ELF-1 (cell line): ENCODE data around the gene TSHZ2.

ENCODE experiments used
- DNase-seq: peaks from one replicate; pipeline ENCODE4 v3.0.0-alpha.2; 2016; ENCODE audit warnings: low read depth, low spot score

TSHZ2 gene

DNA sequence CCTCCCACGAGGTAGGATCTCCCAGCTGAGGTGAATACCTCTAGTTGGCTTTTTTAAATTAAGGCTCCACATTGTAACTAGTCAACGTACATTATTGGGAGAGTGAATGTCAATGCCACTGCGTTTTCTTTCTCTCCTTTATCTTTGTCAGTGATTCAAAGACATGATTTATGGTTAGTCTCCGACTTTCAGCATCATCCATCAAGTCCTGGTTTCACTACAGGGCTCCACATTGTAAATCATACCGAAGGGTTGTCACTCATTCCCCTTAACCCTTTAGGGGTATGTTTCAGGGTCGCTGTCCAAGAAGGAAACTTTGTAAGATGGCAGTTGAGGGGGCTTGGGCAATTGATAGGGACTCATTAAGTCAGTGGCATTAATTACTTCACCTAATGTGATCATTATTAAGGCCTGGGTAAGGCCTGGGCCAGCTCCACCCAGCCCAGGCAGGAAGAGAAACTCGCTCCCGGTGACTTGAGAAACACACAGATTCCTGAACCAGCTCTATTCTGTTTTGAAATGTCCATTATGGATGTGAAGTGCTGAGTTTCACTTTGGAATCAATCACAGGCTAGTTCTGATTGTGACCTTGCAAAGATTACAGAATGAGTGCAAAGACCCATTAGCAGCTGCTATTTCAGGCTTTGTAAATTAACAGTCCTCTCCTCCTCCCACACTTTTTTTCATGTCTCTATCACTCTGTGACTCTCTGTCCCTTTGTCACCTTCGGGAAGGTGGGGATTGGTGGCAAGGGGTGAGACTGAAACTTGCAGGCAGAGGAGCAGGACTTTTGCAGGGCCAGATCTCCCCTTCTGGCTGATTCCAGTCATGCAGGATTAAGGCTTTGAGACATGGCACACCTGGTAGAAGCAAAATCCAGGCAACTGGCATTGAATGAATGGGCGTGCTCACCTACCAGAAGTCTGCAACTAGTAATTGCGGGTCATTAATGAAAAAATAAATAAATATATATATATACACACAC lies 222.4 kb downstream of the TSHZ2 start:
- DNase-seq = no peak

DNA sequence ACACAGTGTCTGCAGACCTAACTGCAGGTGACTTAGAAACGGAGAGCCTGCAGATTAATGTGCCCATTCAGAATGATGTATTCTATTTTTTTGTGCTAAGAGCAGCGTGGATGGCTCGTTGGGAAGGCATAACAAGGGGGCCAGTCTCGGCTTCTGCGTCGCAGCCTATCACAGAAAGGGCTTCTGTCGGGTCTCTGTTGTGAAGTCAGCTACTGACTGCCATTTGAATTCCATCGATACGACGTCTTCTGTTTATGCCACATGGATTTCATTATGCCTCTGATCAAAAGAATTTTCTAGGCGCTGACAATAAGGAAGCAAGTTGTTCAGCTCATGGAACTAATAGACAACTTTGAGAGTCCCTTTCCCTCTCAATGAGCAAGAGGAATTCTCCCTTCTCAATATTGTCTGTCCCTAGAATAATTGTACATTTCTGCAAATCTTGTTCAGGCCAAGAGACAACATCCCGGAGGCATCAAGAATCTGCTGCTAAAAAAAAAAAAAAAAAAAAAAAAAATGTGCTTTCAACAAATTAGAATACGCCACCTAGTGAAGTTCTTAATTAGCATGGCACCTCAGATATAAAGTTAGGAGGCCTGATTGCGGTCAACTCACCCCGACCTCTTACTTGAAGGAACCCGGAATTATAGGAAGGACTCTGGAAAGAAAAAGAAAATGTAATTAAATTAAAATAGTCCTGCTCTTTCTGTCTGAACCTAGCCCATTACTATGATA lies 223.9 kb downstream of the TSHZ2 start:
- no peak for DNase-seq

DNA sequence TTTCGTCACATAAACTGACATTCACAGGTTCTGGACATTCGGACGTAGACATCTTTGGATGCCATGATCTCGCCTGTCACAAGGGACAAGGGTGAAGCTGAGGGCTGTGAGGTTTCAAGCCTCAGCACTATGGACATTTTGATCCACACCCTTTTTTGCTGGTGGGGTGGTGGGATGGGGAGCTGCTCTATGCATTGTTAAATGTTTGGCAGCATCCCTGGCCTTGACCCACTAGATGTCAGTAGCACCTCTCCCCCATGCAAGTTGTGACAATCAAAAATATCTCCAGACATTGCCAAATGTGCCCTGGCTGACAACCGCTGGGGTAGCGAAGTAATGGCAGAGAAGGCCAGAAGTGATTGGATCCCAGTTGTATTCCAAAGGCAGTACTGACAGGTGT lies 229.4 kb downstream of the TSHZ2 start:
- peak; percentile 4 for DNase-seq

DNA sequence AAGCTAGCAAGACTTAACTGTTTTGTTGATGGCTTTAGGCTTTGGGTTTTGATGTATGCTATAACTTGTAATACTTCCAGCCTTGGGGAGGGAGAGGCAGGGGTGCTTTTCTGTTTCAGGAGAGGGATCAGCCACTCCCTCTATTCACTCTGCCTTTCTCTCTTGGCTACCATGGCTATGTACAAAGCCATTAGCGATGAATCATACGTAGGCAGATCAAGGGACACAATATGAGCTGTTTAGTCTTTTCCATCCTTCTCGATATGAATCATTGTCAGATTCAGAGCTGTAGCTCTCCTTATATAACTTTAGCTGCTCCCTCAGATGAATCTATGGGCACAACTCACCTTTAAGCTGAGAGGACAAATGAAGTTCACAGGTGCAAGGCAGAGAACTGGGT lies 230.6 kb downstream of the TSHZ2 start:
- DNase-seq = no peak

DNA sequence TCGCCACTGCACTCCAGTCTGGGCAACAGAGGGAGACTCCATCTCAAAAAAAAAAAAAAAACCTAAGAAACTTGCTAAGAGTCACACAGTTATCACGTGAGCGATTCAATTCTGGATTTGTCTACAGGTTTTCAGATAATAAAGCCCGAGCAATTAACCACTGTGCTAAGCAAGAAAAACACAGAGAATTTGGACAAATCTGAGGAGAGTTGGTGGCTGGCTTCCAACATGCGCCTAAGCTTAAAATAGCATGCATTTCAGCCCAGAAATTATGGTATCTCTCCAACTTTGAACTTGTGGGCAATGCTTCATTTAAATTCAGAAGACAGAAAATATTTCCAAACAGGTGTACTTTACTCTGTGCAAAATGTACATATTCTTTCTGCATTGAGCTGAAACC lies 232.9 kb downstream of the TSHZ2 start:
- DNase-seq = no peak

- DNase-seq = peak; percentile 11
These were observed 236.1 kb downstream of the TSHZ2 start for GRCh38 chr20:53208110-53208832.

GRCh38 chr20:53210041-53210440 lies 237.9 kb downstream of the TSHZ2 start:
- no peak for DNase-seq

- DNase-seq = no peak
These were observed 238.8 kb downstream of the TSHZ2 start for GRCh38 chr20:53210931-53211330.

DNA sequence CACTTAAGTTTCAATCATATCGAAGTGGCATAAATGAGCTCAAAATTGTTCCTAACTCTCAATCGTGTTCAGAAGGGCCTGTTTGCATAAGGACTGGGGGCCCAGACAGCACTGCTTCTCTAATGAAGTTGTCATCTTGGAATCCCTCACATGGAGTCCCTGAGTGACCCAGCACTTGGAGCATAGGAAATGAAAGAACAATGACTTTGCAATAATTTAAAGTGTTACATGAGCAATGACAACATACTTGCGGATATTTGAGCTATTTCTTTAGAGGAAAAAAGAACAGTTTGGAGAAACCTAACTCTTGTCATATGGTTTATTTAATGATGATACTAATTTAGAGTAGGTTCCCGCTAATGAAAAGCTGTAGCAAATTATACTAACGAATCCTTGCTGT lies 239.9 kb downstream of the TSHZ2 start:
- DNase-seq = no peak

DNA sequence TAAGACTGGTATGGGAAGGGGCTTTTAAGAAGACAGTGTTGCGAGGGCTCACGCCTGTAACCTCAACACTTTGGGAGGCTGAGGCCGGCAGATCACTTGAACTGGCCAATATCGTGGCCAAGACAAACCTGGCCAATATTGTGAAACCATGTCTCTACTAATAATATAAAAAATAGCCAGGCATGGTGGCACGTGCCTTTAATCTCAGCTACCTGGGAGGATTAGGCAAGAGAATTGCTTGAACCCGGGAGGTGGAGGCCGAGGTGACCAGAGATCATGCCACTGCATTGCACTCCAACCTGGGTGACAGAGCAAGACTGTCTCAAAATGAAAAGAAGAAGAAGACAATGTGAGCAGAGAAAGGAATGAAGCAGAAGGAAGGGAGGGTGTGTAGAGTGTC lies 242.2 kb downstream of the TSHZ2 start:
- DNase-seq = no peak

GRCh38 chr20:53215166-53215565 lies 243.0 kb downstream of the TSHZ2 start:
- DNase-seq = no peak

GRCh38 chr20:53216478-53216855 lies 244.3 kb downstream of the TSHZ2 start:
- no peak for DNase-seq

DNA sequence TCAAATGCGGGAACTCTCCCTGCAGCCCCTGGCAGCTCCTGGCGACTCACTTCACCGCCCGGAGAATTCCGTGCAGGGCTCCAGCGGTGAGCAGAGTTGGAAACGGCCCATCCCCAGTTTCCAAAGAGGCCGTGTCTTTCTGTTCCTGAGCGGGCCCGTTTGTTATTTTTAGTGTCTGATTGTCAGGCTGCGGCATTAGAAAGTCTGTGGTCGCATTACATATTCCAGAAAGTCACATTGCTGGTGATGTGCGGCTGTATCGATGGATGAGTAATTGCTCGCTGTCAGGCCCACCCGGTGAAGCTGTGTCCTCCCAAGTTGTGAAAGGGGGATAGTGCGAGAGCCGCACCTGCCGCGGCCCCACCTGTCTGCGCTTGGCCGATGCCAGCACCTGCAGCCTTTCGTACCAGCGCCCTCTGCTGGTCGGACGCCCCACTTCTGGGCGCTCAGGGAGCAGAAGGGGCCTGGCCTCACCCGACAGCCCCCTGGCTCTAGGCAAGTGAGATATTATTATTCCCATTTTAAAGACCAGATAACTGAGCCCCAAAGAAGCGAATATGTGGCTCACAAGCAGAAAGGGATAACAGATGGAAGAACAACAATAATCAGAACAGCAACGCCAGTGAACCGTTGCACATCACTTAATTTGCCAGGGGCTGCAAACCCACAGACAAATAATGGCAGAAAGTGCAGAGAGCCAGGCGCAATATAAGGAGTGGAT lies 244.9 kb downstream of the TSHZ2 start:
- peak; percentile 84 for DNase-seq

GRCh38 chr20:53220482-53221307 lies 248.5 kb downstream of the TSHZ2 start:
- no peak for DNase-seq

DNA sequence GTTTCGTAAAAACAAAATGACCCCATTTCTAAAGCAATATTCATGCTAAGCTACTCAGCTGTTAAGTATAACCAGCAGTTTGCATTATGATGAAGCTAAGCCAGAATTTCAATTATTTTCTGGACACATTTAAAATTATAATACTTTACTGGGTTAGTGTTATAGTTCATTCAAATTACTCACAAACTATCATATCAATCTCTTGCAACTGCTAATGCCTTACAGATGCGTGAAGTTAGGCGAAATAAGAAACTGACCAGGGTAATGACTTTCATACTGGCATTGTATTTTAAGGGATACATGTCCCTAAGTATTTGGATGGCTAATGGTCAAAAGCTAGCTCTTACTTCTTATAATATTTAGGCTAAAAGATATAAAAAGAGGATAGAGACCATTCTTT lies 249.6 kb downstream of the TSHZ2 start:
- no peak for DNase-seq

DNA sequence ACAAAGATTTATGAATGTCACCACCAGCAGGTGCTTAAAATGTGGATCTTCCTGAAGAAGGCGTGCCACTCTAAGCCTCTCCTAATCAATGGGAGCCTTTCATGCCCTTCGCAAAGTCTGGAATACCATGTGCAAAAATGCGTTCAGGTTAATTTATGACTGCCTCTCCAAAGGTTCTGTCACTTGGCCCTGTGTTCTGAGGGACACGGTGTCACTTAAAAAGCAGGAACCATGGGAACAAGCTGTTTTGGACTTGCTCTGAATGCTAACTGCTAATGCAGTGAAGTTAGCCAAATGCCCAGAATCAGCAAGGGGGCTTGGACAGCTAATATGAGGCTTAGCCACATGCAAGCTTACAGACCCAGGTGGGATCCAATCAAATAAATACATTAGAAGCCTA lies 250.3 kb downstream of the TSHZ2 start:
- DNase-seq = no peak

DNA sequence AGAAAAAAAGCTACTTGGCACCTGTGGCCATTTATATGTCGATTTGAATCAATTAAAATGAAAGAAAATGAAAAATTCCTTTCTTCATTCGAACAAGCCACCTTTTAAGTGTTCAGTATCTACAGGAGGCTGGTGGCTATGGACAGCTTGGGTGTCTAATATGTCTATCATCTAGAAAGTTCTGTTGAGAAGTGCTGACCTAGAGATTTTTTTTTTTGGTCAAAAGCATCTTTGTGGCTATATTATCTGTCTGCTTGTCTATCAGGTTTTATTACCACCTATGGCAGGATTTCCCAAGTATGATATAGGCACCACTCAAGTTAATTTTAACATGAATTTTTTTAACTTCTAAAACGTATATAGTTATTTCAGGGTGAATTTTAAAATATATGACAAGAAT lies 250.8 kb downstream of the TSHZ2 start:
- no peak for DNase-seq

DNA sequence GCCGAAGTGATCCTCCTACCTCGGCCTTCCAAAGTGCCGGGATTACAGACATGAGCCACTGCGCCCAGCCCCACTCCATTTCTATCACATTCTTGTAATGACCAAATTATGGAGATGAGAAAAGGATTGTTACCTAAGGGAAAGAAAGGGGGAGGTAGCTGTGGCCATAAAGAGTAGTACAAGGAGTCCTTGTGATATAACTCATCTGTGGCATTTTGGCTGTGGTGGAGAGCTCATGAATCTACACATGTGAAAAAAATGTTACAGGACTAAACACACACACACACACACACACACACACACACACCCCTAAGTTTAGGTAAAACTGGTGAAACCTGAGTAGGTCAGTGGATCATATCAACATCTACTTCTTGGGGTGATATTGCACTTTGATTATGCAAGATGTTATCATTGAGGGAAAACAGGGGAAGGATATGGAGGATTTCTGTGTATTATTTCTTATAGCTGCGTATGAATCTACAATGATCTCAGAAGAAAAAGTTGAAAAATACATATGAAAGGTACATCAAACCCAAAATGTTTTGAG lies 251.5 kb downstream of the TSHZ2 start:
- DNase-seq = no peak

DNA sequence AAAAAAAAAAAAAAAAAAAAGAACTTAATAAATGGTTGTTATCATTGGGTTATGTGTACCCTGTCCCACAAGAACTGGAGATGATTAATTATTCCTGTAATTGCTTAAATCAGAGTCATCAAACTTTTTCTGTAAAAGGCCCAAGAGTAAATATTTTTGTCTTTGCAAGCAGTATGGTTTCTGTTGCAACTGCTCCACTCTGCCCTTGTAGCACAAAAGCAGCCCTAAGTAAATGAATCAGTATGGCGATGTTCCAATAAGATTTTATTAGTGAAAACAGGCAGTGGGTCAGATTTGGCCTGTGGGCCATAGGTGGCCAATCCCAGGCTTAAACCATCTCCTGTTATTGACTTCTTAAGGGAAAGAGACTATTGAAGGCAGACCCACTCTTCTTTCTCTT lies 252.7 kb downstream of the TSHZ2 start:
- DNase-seq = no peak

- no peak for DNase-seq
These were observed 254.7 kb downstream of the TSHZ2 start for GRCh38 chr20:53226826-53227225.
